ENCODE measurements around the gene NOS3.
"Not testable (repeated sequence)": the region's sequence is repeated elsewhere in the genome, so short reads cannot be mapped to it uniquely, and the experiment has no call there.

Gene NOS3

GRCh38 chr7:151003572-151003971 is 12.8 kb downstream of the NOS3 start:
- DNase-seq = no peak

GRCh38 chr7:151005566-151005965 is 14.7 kb downstream of the NOS3 start:
- no peak for DNase-seq

GRCh38 chr7:151006590-151007300 is 15.9 kb downstream of the NOS3 start:
- DNase-seq = no peak

- no peak for DNase-seq
These were observed 16.7 kb downstream of the NOS3 start for GRCh38 chr7:151007469-151007898.

GRCh38 chr7:151008143-151008510 is 17.3 kb downstream of the NOS3 start:
- DNase-seq = peak; percentile 68

GRCh38 chr7:151008511-151009323 is 17.9 kb downstream of the NOS3 start:
- peak; percentile 89 for DNase-seq

GRCh38 chr7:151009327-151010036 is 18.7 kb downstream of the NOS3 start:
- no peak for DNase-seq

- no peak for DNase-seq
These were observed 19.2 kb downstream of the NOS3 start for GRCh38 chr7:151010037-151010306.

GRCh38 chr7:151010307-151011096 is 19.7 kb downstream of the NOS3 start:
- peak; percentile 62 for DNase-seq

GRCh38 chr7:151011097-151011409 is 20.2 kb downstream of the NOS3 start:
- DNase-seq = no peak

GRCh38 chr7:151011616-151012015 is 20.8 kb downstream of the NOS3 start:
- not testable (repeated sequence) for DNase-seq

- no peak for DNase-seq
These were observed 21.3 kb downstream of the NOS3 start for GRCh38 chr7:151012031-151012692.

- DNase-seq = peak; percentile 47
These were observed 22.1 kb downstream of the NOS3 start for GRCh38 chr7:151012911-151013347.

- no peak for DNase-seq
These were observed 22.5 kb downstream of the NOS3 start for GRCh38 chr7:151013356-151013732.

- peak; percentile 94 for DNase-seq
These were observed 23.1 kb downstream of the NOS3 start for GRCh38 chr7:151013733-151014497.

GRCh38 chr7:151014950-151015349 is 24.1 kb downstream of the NOS3 start:
- DNase-seq = peak; percentile 74

GRCh38 chr7:151015967-151016366 is 25.1 kb downstream of the NOS3 start:
- DNase-seq = no peak

- no peak for DNase-seq
These were observed 25.7 kb downstream of the NOS3 start for GRCh38 chr7:151016505-151016904.

GRCh38 chr7:151016942-151017341 is 26.1 kb downstream of the NOS3 start:
- no peak for DNase-seq

GRCh38 chr7:151017370-151017952 is 26.6 kb downstream of the NOS3 start:
- DNase-seq = peak; percentile 41

- DNase-seq = peak; percentile 89
These were observed 27.2 kb downstream of the NOS3 start for GRCh38 chr7:151017953-151018420.

Data from CD4-positive, alpha-beta T cell treated with Interleukin-17A for 4 hours (primary cell).